ENCODE measurements around the gene LEMD2.
A peak's percentile ranks its signal among the peaks of the same experiment; 100 is the strongest.

The LEMD2 gene

DNA sequence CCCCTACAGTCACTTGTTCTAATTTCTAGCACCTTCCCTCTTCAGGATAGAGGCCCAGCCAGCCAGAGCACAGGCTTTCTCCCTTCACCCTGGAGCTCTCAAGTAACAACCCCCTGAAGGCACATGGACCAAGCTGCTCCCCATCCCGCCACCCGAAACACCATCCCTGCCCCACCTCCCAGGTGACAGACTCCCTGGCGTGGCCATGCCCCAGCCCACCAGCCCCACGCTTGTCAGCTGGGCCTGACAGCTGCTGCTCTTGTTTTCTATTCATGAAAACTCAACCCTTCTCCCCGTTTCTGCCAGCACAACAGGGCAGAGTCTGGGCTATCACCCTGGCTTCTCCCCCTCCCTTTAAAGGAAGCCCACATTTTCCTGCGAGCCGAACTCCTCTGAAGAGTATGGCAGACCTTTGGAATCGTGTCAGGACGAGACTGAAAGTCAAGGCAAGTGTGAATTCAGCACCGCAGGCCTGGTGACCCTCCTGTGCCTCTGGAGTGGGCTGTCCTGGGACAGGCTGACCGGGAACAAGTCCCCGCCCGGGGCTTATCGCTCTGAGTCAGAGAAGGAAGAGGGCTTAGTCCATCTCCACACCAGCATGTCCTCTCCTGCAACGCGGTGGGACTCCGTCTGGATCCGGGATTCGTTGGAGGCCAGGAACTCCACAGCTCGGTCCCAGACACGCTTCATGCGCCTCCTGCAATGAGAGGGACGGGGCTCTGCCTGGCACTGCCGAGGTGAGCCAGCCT, 16.7 kb downstream of the LEMD2 start:
- no peak for DNase-seq

- DNase-seq: peak; percentile 53
Observed at GRCh38 chr6:33771146-33772081, 17.5 kb downstream of the LEMD2 start.

DNA sequence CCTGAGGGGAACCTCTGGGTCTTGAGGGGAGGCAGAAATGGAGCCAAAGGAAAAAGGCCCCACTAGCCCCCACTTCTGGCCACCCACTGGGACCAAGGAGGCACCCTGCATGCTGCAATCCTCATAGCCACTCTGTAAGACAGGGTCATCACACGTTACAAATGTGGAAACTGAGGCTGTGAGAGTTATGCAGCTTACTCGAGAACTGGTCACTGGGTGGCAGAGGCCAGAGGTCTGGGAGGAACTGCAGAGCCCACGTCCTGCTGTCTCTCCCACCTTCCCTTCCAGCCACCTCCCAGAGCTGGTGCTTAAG, 18.1 kb downstream of the LEMD2 start:
- no peak for DNase-seq

GRCh38 chr6:33770124-33770832, 18.7 kb downstream of the LEMD2 start:
- no peak for DNase-seq

- DNase-seq: no peak
Observed at GRCh38 chr6:33769248-33769821, 19.6 kb downstream of the LEMD2 start.

DNA sequence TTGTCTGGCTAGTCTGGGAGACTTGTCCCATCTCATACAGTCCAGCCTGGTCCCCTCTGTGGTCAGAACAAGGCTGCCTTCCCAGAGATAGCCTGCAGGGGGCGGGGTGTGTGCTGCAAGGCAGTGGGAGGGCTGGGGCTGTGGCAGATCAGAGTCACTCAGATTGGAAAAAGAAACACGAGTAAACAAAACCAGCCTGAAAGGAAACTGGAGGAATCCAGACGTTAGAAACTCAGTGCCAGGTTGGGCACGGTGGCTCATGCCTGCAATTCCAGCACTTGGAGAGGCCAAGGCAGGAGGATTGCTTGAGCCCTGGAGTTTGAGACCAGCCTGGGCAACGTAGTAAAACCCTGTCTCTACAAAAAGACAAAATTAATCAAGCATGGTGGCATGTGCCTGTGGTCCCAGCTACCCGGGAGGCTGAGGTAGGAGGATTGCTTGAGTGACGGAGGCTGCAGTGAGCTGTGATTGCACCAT, 20.2 kb downstream of the LEMD2 start:
- DNase-seq: peak; percentile 50

DNA sequence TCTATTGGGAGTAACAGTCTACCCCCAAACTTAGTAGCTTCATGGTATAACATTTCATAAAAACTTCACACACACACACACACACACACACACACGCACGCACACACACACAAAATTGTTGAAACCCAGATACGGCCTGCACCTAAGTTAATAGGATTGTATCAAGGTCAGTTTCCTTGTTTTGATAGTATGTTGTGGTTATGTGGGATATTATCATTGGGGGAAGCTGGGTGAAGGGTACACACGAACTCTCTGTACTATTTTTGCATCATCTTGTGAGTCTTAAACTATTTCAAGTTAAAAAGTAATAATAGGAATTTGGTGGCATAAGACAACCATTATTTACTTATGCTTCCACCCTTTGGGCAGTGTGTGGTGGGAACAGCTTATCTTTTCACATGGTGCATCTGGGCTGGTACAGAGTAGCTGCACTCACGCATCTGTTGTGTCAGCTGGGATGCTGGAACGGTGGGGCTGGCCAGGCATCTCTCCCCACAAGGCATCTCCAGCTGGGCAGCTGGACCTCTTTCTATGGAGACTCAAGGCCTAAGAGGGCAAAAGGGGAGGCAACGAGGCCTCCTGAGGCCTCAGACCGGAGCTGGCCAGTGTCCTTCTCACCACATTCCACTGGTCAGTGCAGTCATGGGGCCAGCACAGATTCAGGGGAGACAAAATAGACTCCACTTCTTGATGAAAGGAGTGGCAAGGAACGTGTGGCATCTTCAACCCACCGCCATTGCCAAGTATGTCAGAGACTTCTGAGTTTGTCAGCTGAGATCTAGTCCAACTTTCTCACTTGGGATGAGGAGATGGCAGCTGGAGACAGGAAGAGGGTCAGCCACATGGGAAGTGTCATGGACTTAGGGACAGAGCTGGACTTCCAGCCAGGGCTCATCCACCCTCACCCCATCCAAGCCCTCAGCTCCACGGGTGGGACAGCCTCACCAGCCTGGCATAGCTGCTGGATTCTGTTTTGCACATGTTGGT, 21.7 kb downstream of the LEMD2 start:
- no peak for DNase-seq

DNA sequence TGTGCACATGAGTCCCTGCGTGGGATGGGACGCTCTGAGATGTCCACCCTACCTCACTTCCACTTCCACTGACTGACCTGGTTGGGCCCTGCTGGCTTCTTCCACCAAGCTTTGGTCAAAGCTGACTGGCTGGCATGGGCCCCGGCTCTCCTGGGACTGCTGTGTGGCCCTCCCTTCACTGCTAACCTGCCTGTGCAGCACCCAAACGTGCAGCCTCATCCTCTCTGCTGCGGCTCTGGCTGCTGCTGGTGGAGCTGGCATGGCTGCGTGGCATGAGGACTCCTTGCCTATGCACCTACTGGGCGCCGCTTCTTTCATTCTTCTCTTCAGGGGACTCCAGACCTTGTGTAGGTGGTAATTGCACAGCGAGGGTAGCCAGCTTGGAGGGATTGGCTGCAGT, 23.6 kb downstream of the LEMD2 start:
- DNase-seq: no peak

- DNase-seq: no peak
Observed at GRCh38 chr6:33764036-33764435, 24.9 kb downstream of the LEMD2 start.

- DNase-seq: no peak
Observed at GRCh38 chr6:33763483-33763882, 25.4 kb downstream of the LEMD2 start.

DNA sequence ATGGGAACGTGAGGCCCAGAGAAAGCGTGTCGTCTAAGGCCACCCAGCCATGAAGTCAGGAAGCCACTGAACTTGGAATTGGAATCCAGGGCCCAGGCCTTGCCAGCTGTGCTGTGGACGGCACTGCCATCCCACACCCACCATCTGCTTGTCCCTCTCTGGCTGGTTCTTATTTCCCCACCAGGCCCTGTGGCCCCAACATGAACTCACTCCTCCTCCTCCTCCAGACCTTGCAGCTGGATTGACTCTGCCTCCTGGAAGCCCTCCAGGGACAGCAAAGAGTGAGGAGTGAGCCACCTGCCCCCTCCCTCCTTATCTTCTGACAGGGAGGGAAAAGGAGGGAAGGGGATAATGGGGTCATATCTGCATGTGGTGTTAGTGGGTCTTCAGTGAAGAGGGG, 26.2 kb downstream of the LEMD2 start:
- no peak for DNase-seq

DNA sequence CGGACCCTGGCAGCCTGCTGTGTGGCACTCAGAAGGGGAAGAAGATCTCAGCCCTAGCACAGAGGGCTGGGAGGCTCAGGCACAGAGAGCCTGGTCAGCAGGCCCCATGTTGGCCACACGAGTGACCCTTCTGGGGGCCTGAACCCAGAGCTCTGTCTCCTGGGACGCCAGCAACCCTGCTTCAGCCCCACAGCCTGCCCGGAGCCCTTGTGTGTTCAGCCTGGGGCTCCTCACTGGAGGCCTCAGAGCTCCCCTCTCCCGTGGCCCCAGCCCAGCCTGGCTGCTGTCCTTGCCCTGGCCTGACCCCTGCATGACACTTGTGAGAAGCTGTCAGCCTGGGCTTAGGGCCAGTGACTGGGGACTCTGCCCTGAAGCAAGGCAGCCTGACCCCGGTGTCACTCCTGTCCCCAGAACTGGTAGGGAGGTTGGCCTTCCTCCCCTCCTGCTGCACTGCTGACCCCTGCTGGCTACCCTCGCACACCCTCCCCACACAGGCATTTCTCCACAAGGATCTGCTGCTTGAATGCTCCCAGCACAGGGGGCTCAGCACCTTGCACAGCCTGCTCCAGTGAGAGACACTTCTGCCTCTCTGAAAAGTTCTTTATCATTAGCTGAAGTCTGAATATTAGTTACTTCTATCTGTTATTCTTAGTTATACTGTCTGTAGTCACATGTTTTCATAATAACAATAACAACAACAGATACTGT, 26.9 kb downstream of the LEMD2 start:
- peak; percentile 9 for DNase-seq

DNA sequence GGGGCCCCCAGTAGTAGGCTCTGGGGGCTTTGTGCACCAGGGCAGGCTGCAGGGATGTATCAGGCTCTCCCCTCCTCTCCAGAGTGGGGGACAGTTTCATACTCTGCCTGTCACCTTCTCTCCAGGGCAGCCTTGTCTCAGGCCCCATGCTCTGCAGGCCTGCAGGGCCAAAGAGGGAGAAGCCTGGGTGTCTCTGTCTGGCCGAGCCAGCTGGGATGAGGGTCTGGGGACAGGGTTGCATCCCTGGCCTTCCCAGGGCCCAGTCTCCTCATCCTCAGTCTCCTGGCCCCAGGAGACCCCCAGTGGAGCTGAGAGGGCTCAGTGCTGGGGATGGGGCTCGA, 27.4 kb downstream of the LEMD2 start:
- DNase-seq: no peak

GRCh38 chr6:33759887-33760629, 28.9 kb downstream of the LEMD2 start:
- DNase-seq: no peak

DNA sequence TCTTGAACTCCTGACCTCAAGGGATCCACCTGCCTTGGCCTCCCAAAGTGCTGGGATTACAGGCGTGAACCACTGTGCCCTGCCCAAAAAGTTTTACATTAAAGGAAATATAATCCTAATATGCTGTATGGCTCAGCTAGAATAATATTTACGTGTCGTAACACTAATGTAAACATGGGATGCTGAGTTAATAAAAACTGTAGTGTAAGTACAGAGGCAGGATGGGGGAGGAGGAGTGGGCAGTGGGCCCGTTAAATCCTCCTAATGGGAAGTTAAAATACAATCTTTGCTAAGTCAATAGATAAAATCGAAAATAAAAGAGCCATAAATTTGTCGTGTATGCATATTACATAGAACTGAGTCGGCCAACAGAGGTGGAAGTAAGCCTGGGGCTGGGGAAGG, 30.1 kb downstream of the LEMD2 start:
- DNase-seq: no peak

DNA sequence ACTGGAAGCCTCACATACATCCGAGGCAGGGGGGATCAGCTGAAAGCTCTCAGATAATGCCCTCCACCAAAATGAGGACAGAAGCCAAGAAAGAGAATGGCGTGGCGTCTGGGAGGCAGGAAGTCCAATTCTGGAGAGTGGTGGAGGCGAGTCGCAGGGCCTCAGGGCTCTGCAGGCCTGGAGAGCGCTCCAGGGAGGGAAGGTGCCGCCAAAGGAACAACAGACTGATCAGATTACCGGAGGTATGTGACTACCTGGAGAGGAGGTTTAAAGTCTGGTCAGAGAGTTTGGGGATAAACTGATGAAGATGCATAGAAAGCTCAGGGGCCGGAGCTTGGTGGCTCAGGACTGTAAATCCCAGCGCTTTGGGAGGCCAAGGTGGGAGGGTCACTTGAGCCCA, 31.0 kb downstream of the LEMD2 start:
- no peak for DNase-seq

- no peak for DNase-seq
Observed at GRCh38 chr6:33757113-33757512, 31.8 kb downstream of the LEMD2 start.

DNA sequence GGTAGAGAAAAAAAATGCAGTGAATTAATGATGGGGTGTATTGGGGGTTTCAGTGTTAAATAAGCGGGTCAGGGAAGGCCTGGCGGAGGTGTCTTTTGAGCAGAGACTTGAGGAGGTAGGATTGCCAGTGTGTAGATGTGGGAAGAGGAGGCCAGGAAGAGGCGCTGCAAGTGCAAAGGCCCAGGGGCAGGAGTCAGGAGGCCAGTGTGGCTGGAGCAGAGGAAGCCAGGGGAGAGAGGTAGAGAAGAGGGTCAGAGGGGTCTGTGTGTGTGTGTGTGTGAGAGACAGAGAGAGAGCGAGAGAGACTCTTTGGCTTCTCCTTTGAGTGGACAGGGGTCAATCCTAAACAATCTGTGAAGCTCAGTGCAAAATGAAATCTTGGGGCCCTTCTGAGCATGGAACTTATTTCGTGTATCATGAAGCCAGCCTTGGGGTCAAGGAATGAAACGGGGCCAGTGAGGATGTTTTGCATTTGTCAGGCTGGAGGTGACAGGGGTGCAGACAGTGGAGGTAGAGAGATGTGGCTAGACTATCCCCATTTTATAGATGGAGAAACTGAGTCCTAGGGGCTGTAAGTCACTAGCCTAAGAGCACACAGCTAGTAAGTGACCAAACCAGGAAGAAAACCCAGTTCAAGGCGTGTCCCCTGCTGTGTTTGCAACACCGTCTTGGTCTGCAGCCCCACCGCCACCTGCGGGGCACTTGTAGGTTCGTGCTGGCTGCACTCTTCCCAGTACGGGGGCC, 32.5 kb downstream of the LEMD2 start:
- no peak for DNase-seq

GRCh38 chr6:33755070-33755869, 33.7 kb downstream of the LEMD2 start:
- no peak for DNase-seq

Data from CD4-positive, alpha-beta T cell treated with Interferon gamma for 1 hour (primary cell).